ENCODE data around the gene OPRL1.
"Not testable (repeated sequence)": the region's sequence is repeated elsewhere in the genome, so short reads cannot be mapped to it uniquely, and the experiment has no call there.

OPRL1 gene

DNA sequence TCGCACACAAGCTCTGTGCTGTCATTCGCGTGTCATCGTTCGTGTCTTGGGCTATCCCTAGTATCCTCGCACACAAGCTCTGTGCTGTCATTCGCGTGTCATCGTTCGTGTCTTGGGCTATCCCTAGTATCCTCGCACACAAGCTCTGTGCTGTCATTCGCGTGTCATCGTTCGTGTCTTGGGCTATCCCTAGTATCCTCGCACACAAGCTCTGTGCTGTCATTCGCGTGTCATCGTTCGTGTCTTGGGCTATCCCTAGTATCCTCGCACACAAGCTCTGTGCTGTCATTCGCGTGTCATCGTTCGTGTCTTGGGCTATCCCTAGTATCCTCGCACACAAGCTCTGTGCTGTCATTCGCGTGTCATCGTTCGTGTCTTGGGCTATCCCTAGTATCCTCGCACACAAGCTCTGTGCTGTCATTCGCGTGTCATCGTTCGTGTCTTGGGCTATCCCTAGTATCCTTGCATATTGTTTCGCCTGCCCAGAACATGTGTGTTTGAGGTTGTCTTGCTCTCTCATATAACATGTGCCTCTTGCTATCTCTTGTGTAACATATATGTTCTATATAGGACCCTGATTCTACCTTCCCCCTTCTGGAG is 7.4 kb downstream of the OPRL1 start:
- not testable (repeated sequence) for DNase-seq

- not testable (repeated sequence) for DNase-seq
Measured at GRCh38 chr20:64088586-64088985, 8.7 kb downstream of the OPRL1 start.

DNA sequence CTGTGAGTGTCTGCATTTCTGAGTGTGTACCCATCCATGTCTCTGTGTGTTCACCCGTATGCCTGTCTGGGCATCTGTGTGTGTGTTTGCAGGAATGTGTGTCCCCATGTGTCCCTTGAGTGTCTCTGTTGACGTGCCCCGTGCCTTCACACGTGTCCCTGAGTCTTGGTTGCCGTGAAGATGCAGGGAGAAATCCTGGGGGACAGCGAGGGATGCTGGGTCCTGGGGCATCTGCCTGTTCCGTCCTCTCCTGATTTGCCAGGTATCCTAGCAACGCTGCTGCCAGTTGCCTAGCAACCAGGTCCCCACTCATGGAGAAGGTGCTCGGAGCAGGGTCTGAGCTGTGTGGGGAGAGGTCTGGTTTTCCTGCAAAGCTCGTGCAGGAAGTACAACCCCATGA is 10.3 kb downstream of the OPRL1 start:
- DNase-seq: no peak

DNA sequence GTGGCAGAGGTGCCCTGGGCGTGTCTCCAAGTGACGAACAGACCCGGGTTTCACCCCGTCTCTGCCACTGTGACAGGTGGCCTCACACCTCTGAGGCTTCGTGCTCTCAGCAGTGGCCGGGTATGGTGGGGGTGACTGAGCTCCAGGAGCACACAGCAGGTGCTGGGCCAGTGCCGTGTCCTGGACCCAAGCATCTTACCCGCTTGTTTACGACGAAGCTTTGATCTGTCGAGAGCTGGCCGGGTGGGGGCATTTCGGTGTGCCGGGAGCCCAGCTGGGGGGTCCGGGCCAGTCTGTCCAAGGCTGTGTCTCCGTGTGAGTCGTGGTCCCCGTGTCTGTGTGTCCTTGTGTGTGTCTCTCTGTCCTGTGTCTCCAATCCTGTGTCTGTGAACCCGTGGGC is 11.5 kb downstream of the OPRL1 start:
- no peak for DNase-seq

GRCh38 chr20:64091770-64092169 is 11.9 kb downstream of the OPRL1 start:
- no peak for DNase-seq

- no peak for DNase-seq
Measured at GRCh38 chr20:64092258-64093012, 12.6 kb downstream of the OPRL1 start.

DNA sequence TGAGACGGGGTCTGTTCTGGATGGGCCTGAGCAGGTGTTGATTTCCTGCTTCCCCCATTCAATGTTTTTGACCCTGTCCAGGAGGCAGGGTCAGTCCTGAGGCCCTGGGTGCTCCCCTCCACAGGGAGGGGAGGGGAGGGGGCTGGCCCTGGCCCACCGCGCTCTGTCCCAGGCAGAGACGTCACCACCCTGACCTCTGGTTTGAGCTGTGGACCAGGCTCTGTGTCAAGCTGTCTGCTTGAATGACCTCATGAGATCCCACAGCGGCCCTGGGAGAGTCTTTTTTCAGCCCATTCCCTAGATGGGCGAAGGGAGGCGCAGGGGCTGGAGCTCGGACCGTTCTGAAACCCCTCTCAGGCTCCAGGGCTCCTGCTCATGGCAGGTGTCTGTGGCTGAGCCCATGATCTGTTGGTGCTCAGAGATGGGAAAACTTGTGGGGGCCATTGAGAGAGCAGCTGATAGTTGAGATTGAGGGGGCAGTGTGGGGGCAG is 13.2 kb downstream of the OPRL1 start:
- no peak for DNase-seq

- DNase-seq: no peak
Measured at GRCh38 chr20:64095455-64095854, 15.6 kb downstream of the OPRL1 start.

- DNase-seq: no peak
Measured at GRCh38 chr20:64095927-64096326, 16.0 kb downstream of the OPRL1 start.

- no peak for DNase-seq
Measured at GRCh38 chr20:64096535-64096934, 16.7 kb downstream of the OPRL1 start.

DNA sequence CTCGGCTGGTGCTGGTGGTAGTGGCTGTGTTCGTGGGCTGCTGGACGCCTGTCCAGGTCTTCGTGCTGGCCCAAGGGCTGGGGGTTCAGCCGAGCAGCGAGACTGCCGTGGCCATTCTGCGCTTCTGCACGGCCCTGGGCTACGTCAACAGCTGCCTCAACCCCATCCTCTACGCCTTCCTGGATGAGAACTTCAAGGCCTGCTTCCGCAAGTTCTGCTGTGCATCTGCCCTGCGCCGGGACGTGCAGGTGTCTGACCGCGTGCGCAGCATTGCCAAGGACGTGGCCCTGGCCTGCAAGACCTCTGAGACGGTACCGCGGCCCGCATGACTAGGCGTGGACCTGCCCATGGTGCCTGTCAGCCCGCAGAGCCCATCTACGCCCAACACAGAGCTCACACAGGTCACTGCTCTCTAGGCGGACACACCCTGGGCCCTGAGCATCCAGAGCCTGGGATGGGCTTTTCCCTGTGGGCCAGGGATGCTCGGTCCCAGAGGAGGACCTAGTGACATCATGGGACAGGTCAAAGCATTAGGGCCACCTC is 18.7 kb downstream of the OPRL1 start:
- no peak for DNase-seq

DNA sequence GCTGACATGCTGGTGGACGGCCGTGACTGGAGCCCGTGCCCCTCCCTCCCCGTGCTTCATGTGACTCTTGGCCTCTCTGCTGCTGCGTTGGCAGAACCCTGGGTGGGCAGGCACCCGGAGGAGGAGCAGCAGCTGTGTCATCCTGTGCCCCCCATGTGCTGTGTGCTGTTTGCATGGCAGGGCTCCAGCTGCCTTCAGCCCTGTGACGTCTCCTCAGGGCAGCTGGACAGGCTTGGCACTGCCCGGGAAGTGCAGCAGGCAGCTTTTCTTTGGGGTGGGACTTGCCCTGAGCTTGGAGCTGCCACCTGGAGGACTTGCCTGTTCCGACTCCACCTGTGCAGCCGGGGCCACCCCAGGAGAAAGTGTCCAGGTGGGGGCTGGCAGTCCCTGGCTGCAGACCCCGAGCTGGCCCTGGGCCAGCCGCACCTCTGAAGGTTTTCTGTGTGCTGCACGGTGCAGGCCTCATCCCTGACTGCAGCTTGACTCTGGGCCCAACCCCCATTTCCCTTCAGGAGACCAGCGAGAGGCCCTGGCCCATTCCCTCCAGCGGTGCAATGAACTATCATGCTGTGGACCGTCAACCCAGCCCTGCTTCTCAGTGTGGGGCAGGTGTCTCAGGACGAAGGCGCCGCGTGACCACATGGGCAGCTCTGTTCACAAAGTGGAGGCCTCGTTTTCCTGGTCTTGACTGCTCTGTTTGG is 19.4 kb downstream of the OPRL1 start:
- DNase-seq: peak; percentile 36

- DNase-seq: no peak
Measured at GRCh38 chr20:64099880-64100565, 20.1 kb downstream of the OPRL1 start.

DNA sequence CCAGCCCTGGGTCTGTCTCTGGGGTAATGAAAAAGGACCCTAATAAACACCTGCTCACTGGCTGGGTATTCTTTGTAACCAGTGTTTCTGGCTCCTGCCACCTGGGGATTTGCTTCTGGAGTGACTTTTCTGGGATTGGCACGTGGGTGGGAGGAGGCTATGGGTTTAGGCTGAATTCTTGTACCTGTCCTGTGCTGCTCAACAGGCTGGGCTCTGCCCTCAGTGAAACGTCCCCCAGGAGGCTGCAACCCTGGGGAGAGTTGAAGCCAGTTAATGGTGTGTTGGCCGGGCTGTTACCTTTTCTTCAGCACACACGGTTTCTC is 20.6 kb downstream of the OPRL1 start:
- DNase-seq: no peak

DNA sequence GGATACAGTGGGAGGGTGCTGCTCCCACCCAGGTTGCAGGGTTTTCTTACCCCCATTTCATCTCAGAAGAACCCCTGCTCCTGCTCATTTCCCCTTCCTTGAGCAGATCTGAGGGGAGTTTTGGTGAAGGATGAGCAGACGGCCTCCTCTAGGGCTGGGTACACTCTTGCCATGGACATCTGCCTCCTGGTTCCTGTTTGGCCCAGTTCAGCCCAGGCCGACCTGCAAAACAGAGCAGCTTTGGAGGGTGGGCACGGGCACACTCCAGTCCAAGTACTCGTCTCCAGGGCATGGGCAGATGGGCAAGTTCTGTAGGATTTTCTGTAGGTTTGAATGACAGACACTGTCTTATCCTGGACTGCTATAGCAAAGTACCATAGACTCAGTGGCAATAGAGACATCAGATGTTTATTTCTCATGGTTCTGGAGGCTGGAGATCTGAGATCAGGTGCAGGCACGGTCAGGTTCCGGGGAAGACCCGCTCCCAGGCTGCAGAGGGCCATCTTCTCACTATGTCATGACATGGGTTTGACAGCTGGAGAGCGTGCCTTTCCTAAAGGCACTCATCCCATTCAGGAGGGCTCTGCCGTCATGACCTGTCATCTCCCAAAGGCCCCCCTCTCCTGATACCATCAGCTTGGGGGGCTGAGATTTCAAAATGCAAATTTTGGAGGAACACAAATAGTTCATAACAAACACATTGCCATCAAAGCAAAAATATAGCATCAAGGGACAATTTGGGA is 21.2 kb downstream of the OPRL1 start:
- no peak for DNase-seq

GRCh38 chr20:64101731-64102621 is 22.1 kb downstream of the OPRL1 start:
- peak; percentile 23 for DNase-seq

DNA sequence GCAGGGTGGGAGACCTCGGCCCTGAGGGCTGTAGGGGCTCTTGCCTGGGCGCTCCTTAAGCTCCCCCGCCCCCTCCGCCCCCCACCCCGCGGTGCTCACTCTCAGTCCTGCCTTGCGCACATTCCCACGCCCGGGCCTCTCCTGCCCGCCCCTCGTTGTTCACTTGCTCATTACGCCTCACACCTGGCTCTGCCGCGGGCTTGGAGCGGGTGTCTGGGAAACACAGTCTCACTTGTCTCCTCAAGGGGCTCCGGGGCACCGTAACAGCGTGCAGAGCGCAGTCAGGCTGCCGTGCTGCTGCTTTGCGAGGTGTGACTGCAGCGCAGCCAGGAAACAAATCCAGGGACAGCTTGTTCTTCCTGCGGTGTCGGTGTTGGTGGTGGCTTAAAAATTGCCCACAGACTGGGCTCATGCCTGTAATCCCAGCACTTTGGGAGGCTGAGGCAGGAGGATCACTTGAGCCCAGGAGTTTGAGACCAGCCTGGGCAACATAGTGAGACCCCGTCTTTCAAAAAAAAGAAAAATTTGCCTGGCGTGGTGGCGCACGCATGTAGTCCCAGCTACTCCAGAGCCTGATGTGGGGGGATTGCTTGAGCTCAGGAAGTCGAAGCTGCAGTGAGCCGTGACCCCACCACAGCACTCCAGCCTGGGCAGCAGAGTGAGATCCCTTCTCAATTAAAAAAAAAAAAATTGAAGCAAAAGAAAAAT is 22.9 kb downstream of the OPRL1 start:
- no peak for DNase-seq

- DNase-seq: no peak
Measured at GRCh38 chr20:64103871-64104666, 24.2 kb downstream of the OPRL1 start.

- DNase-seq: no peak
Measured at GRCh38 chr20:64104667-64105451, 25.0 kb downstream of the OPRL1 start.

Measured in NCI-H2029 (cell line).